Thyroid gland (tissue), 4 donors: ENCODE data around the gene MAP3K19.

Experiments used
- POLR2A ChIP-seq, 2 donors: fragments of 450-650 bp; IDR thresholded peaks; one replicate each; pipeline ENCODE4 v1.6.1; 2017; ENCODE audit warnings: antibody characterized with exemption in 2 of 2, mild to moderate bottlenecking in 2 of 2, moderate library complexity in 1 of 2
- TF ChIP-seq, protein P1 (sequence below), 6 experiments: fragments of 200-600 bp in 3 of 6; fragments of 450-650 bp in 3 of 6; sonication (generic) in 3 of 6; IDR thresholded peaks; one replicate each; pipeline ENCODE4 v1.5.1; 2016 to 2019; ENCODE audit warnings: antibody characterized with exemption in 6 of 6, mild to moderate bottlenecking in 2 of 6, inconsistent platforms in 1 of 6, moderate library complexity in 1 of 6

DNA sequence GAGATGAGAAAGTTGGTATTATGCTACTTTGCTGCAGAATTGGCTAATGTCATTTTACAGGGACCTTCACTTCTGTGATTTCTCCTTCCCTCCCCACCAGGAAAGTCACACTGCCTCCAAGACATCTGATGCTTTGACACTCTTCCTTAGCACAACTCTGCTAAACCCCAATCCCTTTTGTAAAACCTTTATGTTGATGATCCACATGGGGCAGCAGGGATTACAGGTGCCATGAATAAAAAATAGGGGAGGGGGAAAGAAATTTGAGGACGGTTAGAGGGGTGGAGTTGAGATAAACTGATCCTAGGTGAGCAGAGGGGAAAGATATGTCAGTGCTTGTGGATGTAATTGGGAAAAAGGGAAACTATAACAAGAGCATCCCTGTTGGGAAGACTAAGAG lies 102.3 kb downstream of the MAP3K19 start:
- TF ChIP-seq POLR2A (IDR thresholded peaks at IDR 0.05), result no peak
- TF ChIP-seq, protein P1, sequence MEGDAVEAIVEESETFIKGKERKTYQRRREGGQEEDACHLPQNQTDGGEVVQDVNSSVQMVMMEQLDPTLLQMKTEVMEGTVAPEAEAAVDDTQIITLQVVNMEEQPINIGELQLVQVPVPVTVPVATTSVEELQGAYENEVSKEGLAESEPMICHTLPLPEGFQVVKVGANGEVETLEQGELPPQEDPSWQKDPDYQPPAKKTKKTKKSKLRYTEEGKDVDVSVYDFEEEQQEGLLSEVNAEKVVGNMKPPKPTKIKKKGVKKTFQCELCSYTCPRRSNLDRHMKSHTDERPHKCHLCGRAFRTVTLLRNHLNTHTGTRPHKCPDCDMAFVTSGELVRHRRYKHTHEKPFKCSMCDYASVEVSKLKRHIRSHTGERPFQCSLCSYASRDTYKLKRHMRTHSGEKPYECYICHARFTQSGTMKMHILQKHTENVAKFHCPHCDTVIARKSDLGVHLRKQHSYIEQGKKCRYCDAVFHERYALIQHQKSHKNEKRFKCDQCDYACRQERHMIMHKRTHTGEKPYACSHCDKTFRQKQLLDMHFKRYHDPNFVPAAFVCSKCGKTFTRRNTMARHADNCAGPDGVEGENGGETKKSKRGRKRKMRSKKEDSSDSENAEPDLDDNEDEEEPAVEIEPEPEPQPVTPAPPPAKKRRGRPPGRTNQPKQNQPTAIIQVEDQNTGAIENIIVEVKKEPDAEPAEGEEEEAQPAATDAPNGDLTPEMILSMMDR (IDR thresholded peaks at IDR 0.05), result no peak
